SJCRH30 (cell line): ENCODE results near the gene ACVR1C. TPM values are rescaled to one million over a fixed set of nuclear protein-coding genes. Genes with fewer than 3 reads are reported as not detected.
"Not testable (repeated sequence)": the region's sequence is repeated elsewhere in the genome, so short reads cannot be mapped to it uniquely, and the experiment has no call there.

ENCODE experiments used
- DNase-seq, 2 experiments: peaks; one replicate each; pipeline ENCODE4 v3.0.0-alpha.2; 2015 to 2020
- H3K27ac ChIP-seq: fragments of 250-450 bp; sonication (Bioruptor Pico); 2 replicates; pipeline ENCODE4 v1.5.1; 2020; ENCODE audit warnings: mild to moderate bottlenecking, moderate library complexity
- H3K27me3 ChIP-seq: fragments of 250-450 bp; sonication (Bioruptor Pico); 2 replicates; pipeline ENCODE4 v1.5.1; 2020; ENCODE audit warnings: mild to moderate bottlenecking, moderate library complexity
- H3K36me3 ChIP-seq: fragments of 250-450 bp; sonication (Bioruptor Pico); 2 replicates; pipeline ENCODE4 v1.5.1; 2020; ENCODE audit warnings: mild to moderate bottlenecking, moderate library complexity
- H3K4me1 ChIP-seq: fragments of 250-450 bp; sonication (Bioruptor Pico); 2 replicates; pipeline ENCODE4 v1.5.1; 2020; ENCODE audit warnings: mild to moderate bottlenecking, moderate library complexity
- H3K4me3 ChIP-seq: fragments of 250-450 bp; sonication (Bioruptor Pico); 2 replicates; pipeline ENCODE4 v1.5.1; 2020; ENCODE audit warnings: mild to moderate bottlenecking, moderate library complexity
- H3K9me3 ChIP-seq: fragments of 250-450 bp; sonication (Bioruptor Pico); replicated peaks from 2 replicates; pipeline ENCODE4 v1.5.1; 2020; ENCODE audit warnings: mild to moderate bottlenecking, moderate library complexity
- total RNA-seq: library from RNA; depleted of rRNA; stranded (reverse); fragments of >200 nt; shearing (Covaris generic); gene quantifications from 2 replicates; pipeline ENCODE4 v1.2.3, GENCODE V29; 2014

ACVR1C gene
- total RNA-seq, 1 experiment from 2014 or later: 3.4 TPM

GRCh38 chr2:157540102-157540501 lies 88.6 kb downstream of the ACVR1C start:
- H3K9me3 ChIP-seq: no peaks in the 10 kb centered on the region

GRCh38 chr2:157538064-157538463 lies 90.6 kb downstream of the ACVR1C start:
- Histone ChIP-seq H3K4me1 (no peaks in the 10 kb centered on the region), H3K36me3 (no peaks in the 10 kb centered on the region)
- no peak for DNase-seq

More at GRCh38 chr2:157540102-157540501, 88.6 kb downstream of the ACVR1C start:
- Histone ChIP-seq H3K36me3 (no peaks in the 10 kb centered on the region), H3K4me1 (no peaks in the 10 kb centered on the region), H3K27me3 (no peaks in the 10 kb centered on the region), H3K27ac (no peak overlapping the region), H3K4me3 (no peak overlapping the region)
- DNase-seq: no peak

GRCh38 chr2:157536815-157537214 lies 91.8 kb downstream of the ACVR1C start:
- no peak for DNase-seq
- no peak overlapping the region for H3K4me3 ChIP-seq
- H3K4me1 ChIP-seq: no peaks in the 10 kb centered on the region
- H3K27me3 ChIP-seq: no peaks in the 10 kb centered on the region
- H3K36me3 ChIP-seq: no peaks in the 10 kb centered on the region
- no peaks in the 10 kb centered on the region for H3K9me3 ChIP-seq
- H3K27ac ChIP-seq: no peak overlapping the region

More at GRCh38 chr2:157538064-157538463, 90.6 kb downstream of the ACVR1C start:
- H3K4me3 ChIP-seq: no peak overlapping the region
- no peak overlapping the region for H3K27ac ChIP-seq
- no peaks in the 10 kb centered on the region for H3K27me3 ChIP-seq
- H3K9me3 ChIP-seq: no peaks in the 10 kb centered on the region

GRCh38 chr2:157528963-157529751 lies 99.5 kb downstream of the ACVR1C start:
- DNase-seq: no peak
- Histone ChIP-seq H3K27ac (no peak overlapping the region), H3K4me1 (no peaks in the 10 kb centered on the region), H3K9me3 (no peaks in the 10 kb centered on the region), H3K4me3 (no peak overlapping the region), H3K36me3 (no peaks in the 10 kb centered on the region), H3K27me3 (no peaks in the 10 kb centered on the region)

GRCh38 chr2:157526070-157526469 lies 102.6 kb downstream of the ACVR1C start:
- Histone ChIP-seq H3K36me3 (no peaks in the 10 kb centered on the region), H3K27me3 (no peaks in the 10 kb centered on the region), H3K9me3 (no peaks in the 10 kb centered on the region), H3K27ac (no peak overlapping the region), H3K4me1 (no peaks in the 10 kb centered on the region), H3K4me3 (no peak overlapping the region)
- DNase-seq: no peak

- H3K4me1 ChIP-seq: no peaks in the 10 kb centered on the region
- no peaks in the 10 kb centered on the region for H3K36me3 ChIP-seq
- H3K27ac ChIP-seq: no peak overlapping the region
- no peaks in the 10 kb centered on the region for H3K9me3 ChIP-seq
- H3K4me3 ChIP-seq: no peak overlapping the region
- DNase-seq: no peak
- no peaks in the 10 kb centered on the region for H3K27me3 ChIP-seq
These were observed 105.1 kb downstream of the ACVR1C start for GRCh38 chr2:157523270-157524247.

GRCh38 chr2:157514966-157515365 lies 113.7 kb downstream of the ACVR1C start:
- H3K27ac ChIP-seq, DNase-seq, H3K36me3 ChIP-seq, H3K27me3 ChIP-seq, H3K9me3 ChIP-seq, H3K4me3 ChIP-seq, H3K4me1 ChIP-seq: not testable (repeated sequence)

GRCh38 chr2:157509744-157510143 lies 118.9 kb downstream of the ACVR1C start:
- Histone ChIP-seq H3K36me3 (no peaks in the 10 kb centered on the region; the same call in 1 of the 2 replicates), H3K4me1 (no peaks in the 10 kb centered on the region), H3K27ac (no peak overlapping the region), H3K4me3 (no peak overlapping the region), H3K9me3 (no peaks in the 10 kb centered on the region), H3K27me3 (no peaks in the 10 kb centered on the region)
- DNase-seq: peak in 1 of 2 experiments; percentile 45

- H3K4me1 ChIP-seq: no peaks in the 10 kb centered on the region
- H3K9me3 ChIP-seq: no peaks in the 10 kb centered on the region
- H3K27me3 ChIP-seq: no peaks in the 10 kb centered on the region
- H3K4me3 ChIP-seq: no peak overlapping the region
- peak in 1 of 2 experiments; percentile 13 for DNase-seq
- H3K27ac ChIP-seq: no peak overlapping the region
- H3K36me3 ChIP-seq: no peaks in the 10 kb centered on the region; the same call in 1 of the 2 replicates
These were observed 120.0 kb downstream of the ACVR1C start for GRCh38 chr2:157508676-157509075.

- Histone ChIP-seq H3K27ac (no peak overlapping the region), H3K9me3 (no peaks in the 10 kb centered on the region), H3K4me1 (no peaks in the 10 kb centered on the region), H3K36me3 (no peaks in the 10 kb centered on the region; the same call in 1 of the 2 replicates), H3K4me3 (no peak overlapping the region), H3K27me3 (no peaks in the 10 kb centered on the region)
- no peak for DNase-seq
These were observed 122.1 kb downstream of the ACVR1C start for GRCh38 chr2:157506586-157506985.

- peaks cover 6% of the 10 kb centered on the region; the same call in 1 of the 2 replicates for H3K4me1 ChIP-seq
- H3K27ac ChIP-seq: no peak overlapping the region
- no peaks in the 10 kb centered on the region; the same call in 1 of the 2 replicates for H3K36me3 ChIP-seq
- H3K9me3 ChIP-seq: no peaks in the 10 kb centered on the region
- H3K27me3 ChIP-seq: no peaks in the 10 kb centered on the region
- no peak for DNase-seq
- H3K4me3 ChIP-seq: no peak overlapping the region
These were observed 124.0 kb downstream of the ACVR1C start for GRCh38 chr2:157504623-157505022.

GRCh38 chr2:157501026-157501425 lies 127.6 kb downstream of the ACVR1C start:
- no peaks in the 10 kb centered on the region for H3K36me3 ChIP-seq

GRCh38 chr2:157500334-157500733 lies 128.3 kb downstream of the ACVR1C start:
- no peak overlapping the region for H3K4me3 ChIP-seq
- no peak for DNase-seq
- H3K36me3 ChIP-seq: no peaks in the 10 kb centered on the region
- no peaks in the 10 kb centered on the region for H3K27me3 ChIP-seq
- H3K9me3 ChIP-seq: no peaks in the 10 kb centered on the region
- peaks cover 6% of the 10 kb centered on the region; the same call in 1 of the 2 replicates for H3K4me1 ChIP-seq
- no peak overlapping the region for H3K27ac ChIP-seq

More at GRCh38 chr2:157501026-157501425, 127.6 kb downstream of the ACVR1C start:
- no peak overlapping the region for H3K4me3 ChIP-seq
- peaks cover 6% of the 10 kb centered on the region; the same call in 1 of the 2 replicates for H3K4me1 ChIP-seq
- H3K27me3 ChIP-seq: no peaks in the 10 kb centered on the region
- DNase-seq: peak in 1 of 2 experiments; percentile 19
- no peak overlapping the region for H3K27ac ChIP-seq
- no peaks in the 10 kb centered on the region for H3K9me3 ChIP-seq

- no peak for DNase-seq
- H3K9me3 ChIP-seq: no peaks in the 10 kb centered on the region
- peaks cover 6% of the 10 kb centered on the region; the same call in 1 of the 2 replicates for H3K4me1 ChIP-seq
- H3K36me3 ChIP-seq: no peaks in the 10 kb centered on the region
- no peak overlapping the region for H3K4me3 ChIP-seq
- no peak overlapping the region for H3K27ac ChIP-seq
- H3K27me3 ChIP-seq: no peaks in the 10 kb centered on the region
These were observed 130.2 kb downstream of the ACVR1C start for GRCh38 chr2:157498483-157498882.
